ENCODE results near the gene TTLL12.

- TF ChIP-seq, protein P1, sequence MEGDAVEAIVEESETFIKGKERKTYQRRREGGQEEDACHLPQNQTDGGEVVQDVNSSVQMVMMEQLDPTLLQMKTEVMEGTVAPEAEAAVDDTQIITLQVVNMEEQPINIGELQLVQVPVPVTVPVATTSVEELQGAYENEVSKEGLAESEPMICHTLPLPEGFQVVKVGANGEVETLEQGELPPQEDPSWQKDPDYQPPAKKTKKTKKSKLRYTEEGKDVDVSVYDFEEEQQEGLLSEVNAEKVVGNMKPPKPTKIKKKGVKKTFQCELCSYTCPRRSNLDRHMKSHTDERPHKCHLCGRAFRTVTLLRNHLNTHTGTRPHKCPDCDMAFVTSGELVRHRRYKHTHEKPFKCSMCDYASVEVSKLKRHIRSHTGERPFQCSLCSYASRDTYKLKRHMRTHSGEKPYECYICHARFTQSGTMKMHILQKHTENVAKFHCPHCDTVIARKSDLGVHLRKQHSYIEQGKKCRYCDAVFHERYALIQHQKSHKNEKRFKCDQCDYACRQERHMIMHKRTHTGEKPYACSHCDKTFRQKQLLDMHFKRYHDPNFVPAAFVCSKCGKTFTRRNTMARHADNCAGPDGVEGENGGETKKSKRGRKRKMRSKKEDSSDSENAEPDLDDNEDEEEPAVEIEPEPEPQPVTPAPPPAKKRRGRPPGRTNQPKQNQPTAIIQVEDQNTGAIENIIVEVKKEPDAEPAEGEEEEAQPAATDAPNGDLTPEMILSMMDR (IDR thresholded peaks at IDR 0.05), result no peak
- TF ChIP-seq ZFX (IDR thresholded peaks at IDR 0.05; ENCODE audit: borderline replicate concordance), result no peak
These were observed 24.4 kb downstream of the TTLL12 start for GRCh38 chr22:43162412-43163150.

All from 22Rv1 (cell line).